SK-MEL-5 (cell line): Measurements from ENCODE around the gene LETMD1. TPM values are rescaled to one million over a fixed set of nuclear protein-coding genes. Genes with fewer than 3 reads are reported as not detected.
"Not testable (repeated sequence)": the region's sequence is repeated elsewhere in the genome, so short reads cannot be mapped to it uniquely, and the experiment has no call there.

ENCODE experiments used
- DNase-seq: peaks from one replicate; pipeline ENCODE4 v3.0.0-alpha.2; 2016; ENCODE audit warnings: low read depth, low spot score
- in situ Hi-C: cut with HindIII; loops from 2 replicates; pipeline ENCODE4 v1.10.0; 2016; ENCODE audit warnings: low sequenced_read_pairs, high pct_unique_total_duplicates, low pct_unique_long_range_greater_than_20kb
- total RNA-seq: library from RNA; depleted of rRNA; stranded (reverse); fragments of >200 nt; shearing (Covaris generic); gene quantifications from 2 replicates; pipeline ENCODE4 v1.2.3, GENCODE V29; 2014

The LETMD1 gene
- total RNA-seq, 1 experiment from 2014 or later, result 68.6 TPM

GRCh38 chr12:51065530-51065929 is 17.4 kb downstream of the LETMD1 start:
- in situ Hi-C loops, result no loop called here
- no peak for DNase-seq

DNA sequence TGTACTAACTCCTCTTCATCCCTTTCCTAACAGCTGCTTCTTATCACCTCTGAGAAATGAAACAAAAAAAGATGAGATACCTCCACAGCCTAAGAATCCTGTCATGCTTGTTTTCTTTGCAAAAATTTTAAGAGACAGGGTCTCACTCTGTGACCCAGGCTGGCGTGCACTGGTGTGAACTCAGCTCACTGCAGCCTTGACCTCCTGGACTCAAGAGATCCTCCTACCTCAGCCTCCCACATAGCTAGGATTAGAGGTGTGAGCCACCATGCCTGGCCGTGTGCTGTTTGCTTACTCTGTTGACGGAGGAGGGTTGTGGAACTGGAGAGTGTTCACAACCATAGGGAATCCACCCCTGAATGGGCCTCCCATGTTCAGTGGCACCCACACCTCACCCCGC is 19.1 kb downstream of the LETMD1 start:
- no peak for DNase-seq
- in situ Hi-C loops, result no loop called here

GRCh38 chr12:51067771-51068170 is 19.6 kb downstream of the LETMD1 start:
- DNase-seq, result no peak
- in situ Hi-C loops, result no loop called here

DNA sequence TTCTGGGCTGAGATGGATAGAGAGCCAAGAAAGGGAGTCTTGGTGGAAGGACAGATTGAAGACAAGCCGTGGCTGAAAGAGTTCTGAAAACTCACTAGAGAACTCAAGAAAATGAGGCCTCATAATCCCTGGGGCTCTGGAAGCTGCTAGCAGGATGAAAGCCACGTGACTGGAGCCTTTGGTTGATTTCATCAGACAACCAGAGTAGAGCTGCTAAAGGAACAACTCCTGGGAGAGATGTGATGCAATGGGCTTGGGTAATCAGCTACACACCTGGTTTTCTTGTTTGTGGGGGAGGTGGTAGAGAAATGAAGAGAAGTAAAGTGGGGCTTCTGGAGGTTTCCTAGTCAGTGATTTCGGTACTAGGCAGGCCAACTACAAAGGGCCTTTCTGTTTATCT is 21.9 kb downstream of the LETMD1 start:
- DNase-seq, result peak; percentile 36
- in situ Hi-C loops, result no loop called here

DNA sequence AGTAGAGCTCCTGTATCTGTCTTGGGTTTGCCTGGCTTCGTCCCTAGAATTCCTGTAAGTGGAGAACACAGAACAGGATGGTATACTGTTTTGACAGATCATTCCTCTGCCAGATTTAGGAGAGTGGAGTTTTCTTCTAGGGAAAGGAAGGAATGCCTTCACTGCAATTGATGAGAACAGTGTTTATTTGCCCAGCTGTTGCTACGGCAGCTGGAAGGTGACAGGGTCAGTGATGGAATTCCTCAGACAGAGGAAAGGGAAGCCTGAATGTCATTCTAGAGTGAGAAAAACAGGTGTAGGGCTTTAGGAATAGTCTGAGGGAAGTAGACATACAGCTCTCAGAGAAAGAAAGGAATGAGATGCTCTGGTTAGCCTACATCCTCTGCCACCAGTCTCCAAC is 23.5 kb downstream of the LETMD1 start:
- in situ Hi-C loops, result no loop called here
- DNase-seq, result no peak

DNA sequence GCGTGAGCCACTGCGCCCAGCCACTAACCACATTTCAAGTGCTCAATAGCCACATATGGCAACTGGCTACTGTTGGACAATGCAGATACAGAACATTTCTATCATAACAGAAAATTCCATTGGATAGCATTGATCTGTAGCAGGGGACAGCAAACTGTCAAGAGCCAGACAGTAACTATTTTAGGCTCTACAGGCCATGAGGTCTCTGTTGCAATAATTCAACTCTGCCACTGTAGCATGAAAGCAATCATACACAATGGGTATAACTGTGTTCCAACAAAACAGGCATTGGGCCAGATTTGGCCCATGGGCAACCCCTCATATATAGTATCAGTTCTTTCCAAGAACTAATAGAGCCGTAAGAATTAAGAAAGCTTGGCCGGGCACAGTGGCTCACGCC is 27.3 kb downstream of the LETMD1 start:
- in situ Hi-C loops, result no loop called here
- DNase-seq, result peak; percentile 91

DNA sequence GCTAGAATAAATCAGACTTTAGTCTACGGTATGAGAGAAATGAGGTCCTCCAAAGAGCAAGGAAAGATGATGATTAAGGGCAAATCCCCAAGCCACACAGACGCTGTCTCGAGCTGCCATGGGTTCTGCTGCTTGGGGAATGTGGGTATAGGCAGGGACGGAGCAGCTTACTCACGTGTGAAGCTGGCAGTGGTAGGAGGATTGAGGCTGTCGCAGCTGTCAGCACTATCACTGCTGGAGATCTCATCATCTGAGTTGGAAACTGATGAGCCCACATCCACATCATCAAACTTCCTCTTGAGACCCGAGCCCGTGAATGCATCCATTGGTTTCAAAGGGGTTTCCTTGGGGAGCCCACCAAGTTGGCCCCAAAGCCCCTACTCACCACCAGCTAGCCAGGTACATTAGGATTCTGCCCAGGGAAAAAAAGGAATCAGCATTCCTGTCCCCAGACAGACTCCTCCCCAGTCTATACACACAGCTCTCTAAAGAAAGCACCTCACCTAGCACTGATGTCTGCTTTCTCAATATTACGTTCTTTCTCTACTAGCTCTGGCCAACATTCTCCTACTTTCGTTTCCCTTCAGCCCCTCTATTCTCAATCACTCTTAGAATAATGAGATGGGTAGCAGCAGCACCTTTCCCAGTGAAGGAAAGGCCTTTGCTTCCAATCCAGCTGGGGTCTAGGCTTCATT is 28.3 kb downstream of the LETMD1 start:
- DNase-seq, result no peak
- in situ Hi-C loops, result no loop called here

- in situ Hi-C loops, result no loop called here
- DNase-seq, result no peak
Observed at GRCh38 chr12:51077930-51078329, 29.8 kb downstream of the LETMD1 start.

- in situ Hi-C loops, DNase-seq: not testable (repeated sequence)
Observed at GRCh38 chr12:51078346-51078745, 30.2 kb downstream of the LETMD1 start.

DNA sequence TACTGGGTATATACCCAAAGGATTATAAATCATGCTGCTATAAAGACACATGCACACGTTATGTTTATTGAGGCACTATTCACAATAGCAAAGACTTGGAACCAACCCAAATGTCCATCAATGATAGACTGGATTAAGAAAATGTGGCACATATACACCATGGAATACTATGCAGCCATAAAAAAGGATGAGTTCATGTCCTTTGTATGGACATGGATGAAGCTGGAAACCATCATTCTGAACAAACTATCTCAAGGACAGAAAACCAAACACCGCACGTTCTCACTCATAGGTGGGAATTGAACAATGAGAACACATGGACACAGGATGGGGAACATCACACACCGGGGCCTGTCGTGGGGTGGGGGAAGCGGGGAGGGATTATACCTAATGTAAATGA is 30.7 kb downstream of the LETMD1 start:
- in situ Hi-C loops, DNase-seq: not testable (repeated sequence)

DNA sequence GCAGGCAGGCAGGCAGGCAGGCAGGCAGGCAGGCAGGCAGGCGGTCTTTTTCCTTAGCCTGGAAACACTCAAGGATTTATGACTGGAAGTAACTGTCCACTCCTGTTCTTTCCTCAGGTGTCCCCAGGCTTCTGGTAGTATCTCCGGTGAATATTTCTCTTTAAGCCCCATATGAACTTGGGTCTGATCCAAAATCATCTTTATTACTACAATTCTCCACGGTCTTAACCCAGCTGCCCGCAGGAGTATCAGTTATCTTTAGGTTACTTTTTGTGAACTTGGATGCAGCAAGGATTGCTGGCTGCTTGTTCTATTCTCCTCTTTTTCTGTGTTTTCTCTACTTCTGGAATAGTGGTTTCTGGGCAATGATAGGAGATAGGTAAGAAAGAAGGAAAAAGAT is 32.0 kb downstream of the LETMD1 start:
- in situ Hi-C loops, result no loop called here
- no peak for DNase-seq

GRCh38 chr12:51081421-51081820 is 33.3 kb downstream of the LETMD1 start:
- no peak for DNase-seq
- in situ Hi-C loops, result no loop called here

GRCh38 chr12:51082561-51083125 is 34.5 kb downstream of the LETMD1 start:
- in situ Hi-C loops, result no loop called here
- peak; percentile 29 for DNase-seq

GRCh38 chr12:51083126-51083833 is 35.2 kb downstream of the LETMD1 start, which contains the start of gene CSRNP2:
Gene CSRNP2 (minus strand): TSS chr12:51083596. CDS start chr12:51076561, 7,035 bp downstream.
- peak; percentile 95 for DNase-seq
- in situ Hi-C loops, result no loop called here

DNA sequence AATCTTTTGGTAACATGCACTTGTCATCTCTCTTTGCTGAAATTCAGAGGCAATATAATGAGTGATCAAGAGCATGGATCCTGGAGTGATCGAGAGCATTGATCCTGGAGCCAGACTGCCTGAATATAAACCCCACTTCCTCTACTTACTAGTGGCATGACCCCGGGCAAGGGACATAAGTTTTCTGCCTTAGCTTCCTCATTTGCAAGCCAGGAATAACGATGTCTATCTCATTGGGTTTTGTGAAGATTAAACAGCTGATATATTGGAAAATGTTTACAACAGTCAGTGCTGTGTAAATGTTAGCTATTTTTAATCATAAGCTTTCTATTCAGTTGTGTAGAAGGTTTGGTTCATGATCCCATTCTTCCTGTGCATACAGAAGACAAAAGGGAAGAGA is 37.6 kb downstream of the LETMD1 start:
- no peak for DNase-seq
- in situ Hi-C loops, result no loop called here

- no peak for DNase-seq
- in situ Hi-C loops, result no loop called here
Observed at GRCh38 chr12:51086933-51087332, 38.8 kb downstream of the LETMD1 start.

DNA sequence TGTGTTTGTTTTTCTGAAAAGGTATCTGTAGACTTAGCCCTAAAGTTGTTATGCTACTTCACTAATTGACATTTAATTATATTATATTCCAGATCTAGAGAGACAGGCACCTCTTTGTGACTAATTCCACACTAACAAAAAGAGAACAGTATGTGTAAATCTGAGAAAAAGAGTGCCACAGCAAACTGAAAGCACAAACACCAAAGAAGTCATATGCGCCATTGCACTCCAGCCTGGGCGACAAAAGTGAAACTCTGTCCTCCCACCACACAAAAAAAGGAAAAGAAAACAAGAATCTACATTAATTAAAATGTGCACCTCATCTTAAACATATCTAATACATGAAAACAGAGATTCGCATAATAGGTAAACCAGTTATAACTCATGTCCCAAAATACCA is 39.7 kb downstream of the LETMD1 start:
- in situ Hi-C loops, result no loop called here
- no peak for DNase-seq

- in situ Hi-C loops, result no loop called here
- DNase-seq, result no peak
Observed at GRCh38 chr12:51090705-51091229, 42.6 kb downstream of the LETMD1 start.

DNA sequence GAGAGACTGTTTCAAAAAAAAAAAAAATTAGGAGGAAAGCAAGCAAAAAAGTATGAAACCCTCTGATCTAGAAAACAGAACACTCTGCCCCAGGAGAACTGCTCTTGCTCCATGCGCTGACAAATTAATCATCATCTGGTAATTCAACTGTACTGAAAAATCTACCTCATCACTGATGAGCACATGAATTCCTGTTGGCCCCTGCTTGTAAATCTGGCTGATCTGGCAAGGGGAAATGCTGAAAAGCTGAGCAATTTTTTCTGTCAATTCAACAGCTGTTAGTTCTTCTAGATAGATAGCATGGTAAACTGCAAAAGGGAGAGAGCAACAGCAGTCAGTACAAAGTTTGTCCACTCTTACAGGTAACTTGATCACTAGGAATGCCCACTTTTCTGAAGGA is 50.5 kb downstream of the LETMD1 start:
- no peak for DNase-seq
- in situ Hi-C loops, result no loop called here
